Activated CD4-positive, alpha-beta T cell treated with anti-CD3 and anti-CD28 coated beads, Interleukin-2, amount 10 ng/mL, durations not matched to agents 24 days and 14 days (primary cell): Measurements from ENCODE around the gene ITLN1. TPM values are rescaled to one million over a fixed set of nuclear protein-coding genes. Genes with fewer than 3 reads are reported as not detected.
"Not testable (repeated sequence)": the region's sequence is repeated elsewhere in the genome, so short reads cannot be mapped to it uniquely, and the experiment has no call there.

ENCODE experiments used
- DNase-seq: peaks from one replicate; pipeline ENCODE4 v3.0.0; 2022
- H3K27ac Mint-ChIP-seq: one replicate; pipeline ENCODE4 v1.8.0; 2022; ENCODE audit warnings: mild to moderate bottlenecking, mixed read lengths
- H3K27me3 Mint-ChIP-seq: one replicate; pipeline ENCODE4 v1.8.0; 2022; ENCODE audit warnings: mixed read lengths
- H3K36me3 Mint-ChIP-seq: one replicate; pipeline ENCODE4 v1.8.0; 2022; ENCODE audit warnings: low read depth, mild to moderate bottlenecking, mixed read lengths
- H3K4me1 Mint-ChIP-seq: one replicate; pipeline ENCODE4 v1.8.0; 2021; ENCODE audit warnings: mixed read lengths
- H3K4me3 Mint-ChIP-seq: one replicate; pipeline ENCODE4 v1.8.0; 2022; ENCODE audit warnings: mild to moderate bottlenecking, moderate library complexity, mixed read lengths
- H3K9me3 Mint-ChIP-seq: one replicate; pipeline ENCODE4 v1.8.0; 2021; ENCODE audit warnings: mixed read lengths
- intact Hi-C: fragments of 100-400 bp; cut with micrococcal nuclease; formaldehyde crosslinking; loops from one replicate; pipeline ENCODE4 v1.15.1; 2023
- total RNA-seq: library from RNA; stranded (reverse); gene quantifications from 2 replicates; pipeline ENCODE4 v1.2.3, GENCODE V29; 2022

The ITLN1 gene
- total RNA-seq, 1 donor from 2014 or later, result not detected

DNA sequence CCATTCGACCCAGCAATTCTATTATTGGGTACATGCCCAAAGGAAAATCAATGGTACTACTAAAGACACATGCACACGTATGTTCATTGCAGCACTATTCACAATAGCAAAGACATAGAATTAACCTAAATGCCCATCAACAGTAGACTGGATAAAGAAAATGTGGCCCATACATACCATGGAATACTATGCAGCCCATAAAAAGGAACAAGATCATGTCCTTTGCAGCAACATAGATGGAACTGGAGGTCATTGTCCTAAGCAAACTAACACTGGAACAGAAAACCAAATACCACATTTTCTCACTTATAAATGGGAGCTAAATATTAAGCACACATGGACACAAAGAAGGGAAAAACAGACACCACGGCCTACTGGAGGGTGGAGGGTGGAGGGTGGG is 15.7 kb upstream of the ITLN1 start:
- intact Hi-C loops, H3K4me3 Mint-ChIP-seq, H3K27ac Mint-ChIP-seq, DNase-seq, H3K4me1 Mint-ChIP-seq, H3K9me3 Mint-ChIP-seq, H3K36me3 Mint-ChIP-seq: not testable (repeated sequence)
- H3K27me3 Mint-ChIP-seq, result peaks cover 45% of the 10 kb centered on the region

DNA sequence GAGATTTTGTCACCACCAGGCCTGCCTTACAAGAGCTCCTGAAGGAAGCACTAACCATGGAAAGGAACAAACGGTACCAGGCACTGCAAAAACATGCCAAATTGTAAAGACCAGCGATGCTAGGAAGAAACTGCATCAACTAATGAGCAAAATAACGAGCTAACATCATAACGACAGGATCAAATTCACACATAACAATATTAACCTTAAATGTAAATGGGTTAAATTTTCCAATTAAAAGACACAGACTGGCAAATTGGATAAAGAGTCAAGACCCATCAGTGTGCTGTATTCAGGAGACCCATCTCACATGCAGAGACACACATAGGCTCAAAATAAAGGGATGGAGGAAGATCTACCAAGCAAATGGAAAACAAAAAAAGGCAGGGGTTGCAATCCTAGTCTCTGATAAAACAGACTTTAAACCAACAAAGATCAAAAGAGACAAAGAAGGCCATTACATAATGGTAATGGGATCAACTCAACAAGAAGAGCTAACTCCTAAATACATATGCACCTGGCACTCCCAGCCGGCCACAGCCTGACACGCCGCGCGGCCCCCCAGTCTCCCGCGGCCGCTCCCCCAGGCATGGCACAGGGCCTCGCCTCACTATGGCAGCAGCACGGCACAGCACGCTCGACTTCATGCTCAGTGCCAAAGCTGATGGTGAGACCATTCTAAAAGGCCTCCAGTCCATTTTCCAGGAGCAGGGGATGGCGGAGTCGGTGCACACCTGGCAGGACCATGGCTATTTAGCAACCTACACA is 9.6 kb upstream of the ITLN1 start:
- H3K4me1 Mint-ChIP-seq, H3K36me3 Mint-ChIP-seq, intact Hi-C loops, DNase-seq, H3K27ac Mint-ChIP-seq, H3K9me3 Mint-ChIP-seq, H3K4me3 Mint-ChIP-seq: not testable (repeated sequence)
- H3K27me3 Mint-ChIP-seq, result peaks cover 60% of the 10 kb centered on the region

DNA sequence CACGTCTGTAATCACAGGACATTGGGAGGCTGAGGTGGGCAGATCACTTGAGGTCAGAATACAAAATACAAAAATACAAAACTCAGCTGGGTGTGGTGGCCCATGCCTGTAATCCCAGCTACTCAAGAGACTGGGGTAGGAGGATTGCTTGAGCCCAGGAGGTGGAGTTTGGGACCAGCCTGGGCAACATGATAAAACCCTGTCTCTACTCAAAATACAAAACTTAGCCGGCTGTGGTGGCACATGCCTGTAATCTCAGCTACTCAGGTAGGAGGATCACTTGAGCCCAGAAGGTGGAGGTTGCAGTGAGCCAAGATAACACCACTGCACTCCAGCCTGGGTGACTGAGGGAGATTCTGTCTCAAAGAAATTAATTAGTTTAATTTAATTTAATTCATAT is 6.5 kb upstream of the ITLN1 start:
- Mint-ChIP-seq H3K9me3 (peaks cover 4% of the 10 kb centered on the region), H3K27ac (no peak overlapping the region), H3K4me1 (no peaks in the 10 kb centered on the region), H3K36me3 (no peaks in the 10 kb centered on the region), H3K4me3 (no peak overlapping the region), H3K27me3 (peaks cover 39% of the 10 kb centered on the region)
- DNase-seq, result no peak
- intact Hi-C loops, result no loop called here

DNA sequence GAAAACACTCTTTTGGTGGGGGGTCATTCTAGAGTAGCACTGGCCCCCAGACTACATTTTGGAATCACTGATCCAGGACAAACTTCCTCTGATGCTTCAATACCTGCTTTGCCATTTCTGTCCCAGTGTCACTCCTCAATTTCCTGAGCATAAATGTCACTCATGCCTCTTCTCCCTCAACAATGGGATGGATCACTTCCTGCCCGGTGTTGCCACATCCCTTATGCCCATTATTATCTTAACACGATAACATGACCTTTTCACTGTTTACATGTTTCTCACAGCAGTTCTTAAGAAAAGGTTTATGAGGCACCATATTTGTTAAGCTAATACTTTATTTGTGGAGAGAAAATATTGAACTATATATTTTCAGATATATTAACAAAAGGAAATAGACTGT is 3.9 kb upstream of the ITLN1 start:
- no peak overlapping the region for H3K4me3 Mint-ChIP-seq
- peaks cover 4% of the 10 kb centered on the region for H3K9me3 Mint-ChIP-seq
- H3K27me3 Mint-ChIP-seq, result peaks cover 27% of the 10 kb centered on the region
- peaks cover 5% of the 10 kb centered on the region for H3K4me1 Mint-ChIP-seq
- DNase-seq, result no peak
- H3K36me3 Mint-ChIP-seq, result no peaks in the 10 kb centered on the region
- intact Hi-C loops, result no loop called here
- H3K27ac Mint-ChIP-seq, result no peak overlapping the region

DNA sequence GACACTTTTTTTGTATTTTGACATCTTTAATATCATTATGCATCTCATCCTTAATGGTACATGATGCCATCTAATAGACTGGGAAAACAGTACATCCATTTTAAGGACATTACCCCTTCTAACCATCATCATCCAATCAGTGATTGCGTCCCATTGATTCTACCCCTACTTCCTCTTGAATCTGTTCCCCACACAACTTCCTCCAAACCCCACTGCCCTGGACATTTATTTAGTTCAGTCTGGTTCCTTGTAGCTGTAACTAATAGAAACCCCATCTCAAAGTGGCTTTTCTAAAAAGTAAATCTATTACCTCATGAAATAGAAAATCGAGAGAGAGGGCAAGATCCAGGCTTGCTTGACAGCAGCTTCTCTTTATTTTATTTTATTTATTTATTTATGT is 2.1 kb upstream of the ITLN1 start:
- Mint-ChIP-seq H3K9me3 (no peaks in the 10 kb centered on the region), H3K27me3 (peaks cover 22% of the 10 kb centered on the region), H3K36me3 (no peaks in the 10 kb centered on the region), H3K4me1 (peaks cover 5% of the 10 kb centered on the region), H3K4me3 (no peak overlapping the region), H3K27ac (no peak overlapping the region)
- DNase-seq, result no peak
- intact Hi-C loops, result no loop called here

DNA sequence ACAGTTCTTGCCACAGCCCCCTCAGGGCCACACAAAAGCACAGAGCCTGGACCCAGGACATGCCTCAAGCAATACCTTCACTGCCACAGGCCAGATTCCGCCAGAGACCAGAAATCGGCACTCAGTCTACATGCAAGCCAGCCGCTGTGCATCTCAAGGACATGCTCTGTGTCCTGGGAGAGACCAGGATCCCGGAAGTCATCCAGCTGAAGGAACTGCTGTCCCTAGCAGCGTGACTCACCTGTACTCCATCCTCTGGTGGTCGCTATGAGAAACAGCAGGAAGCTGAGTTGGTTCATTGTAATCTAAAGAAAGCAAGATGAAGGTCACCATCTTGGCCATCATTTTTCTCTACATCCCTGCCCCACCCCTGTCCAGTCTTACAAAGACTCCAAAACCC is 401 bp downstream of the ITLN1 start:
- Mint-ChIP-seq H3K4me3 (no peak overlapping the region), H3K27me3 (peaks cover 9% of the 10 kb centered on the region), H3K36me3 (no peaks in the 10 kb centered on the region), H3K27ac (no peak overlapping the region), H3K4me1 (peaks cover 5% of the 10 kb centered on the region), H3K9me3 (no peaks in the 10 kb centered on the region)
- intact Hi-C loops, result loop anchor here (1.0 kb wide), 1 partner anchor 49 kb away; no protein-coding TSS in a partner anchor
- DNase-seq, result peak; percentile 76

DNA sequence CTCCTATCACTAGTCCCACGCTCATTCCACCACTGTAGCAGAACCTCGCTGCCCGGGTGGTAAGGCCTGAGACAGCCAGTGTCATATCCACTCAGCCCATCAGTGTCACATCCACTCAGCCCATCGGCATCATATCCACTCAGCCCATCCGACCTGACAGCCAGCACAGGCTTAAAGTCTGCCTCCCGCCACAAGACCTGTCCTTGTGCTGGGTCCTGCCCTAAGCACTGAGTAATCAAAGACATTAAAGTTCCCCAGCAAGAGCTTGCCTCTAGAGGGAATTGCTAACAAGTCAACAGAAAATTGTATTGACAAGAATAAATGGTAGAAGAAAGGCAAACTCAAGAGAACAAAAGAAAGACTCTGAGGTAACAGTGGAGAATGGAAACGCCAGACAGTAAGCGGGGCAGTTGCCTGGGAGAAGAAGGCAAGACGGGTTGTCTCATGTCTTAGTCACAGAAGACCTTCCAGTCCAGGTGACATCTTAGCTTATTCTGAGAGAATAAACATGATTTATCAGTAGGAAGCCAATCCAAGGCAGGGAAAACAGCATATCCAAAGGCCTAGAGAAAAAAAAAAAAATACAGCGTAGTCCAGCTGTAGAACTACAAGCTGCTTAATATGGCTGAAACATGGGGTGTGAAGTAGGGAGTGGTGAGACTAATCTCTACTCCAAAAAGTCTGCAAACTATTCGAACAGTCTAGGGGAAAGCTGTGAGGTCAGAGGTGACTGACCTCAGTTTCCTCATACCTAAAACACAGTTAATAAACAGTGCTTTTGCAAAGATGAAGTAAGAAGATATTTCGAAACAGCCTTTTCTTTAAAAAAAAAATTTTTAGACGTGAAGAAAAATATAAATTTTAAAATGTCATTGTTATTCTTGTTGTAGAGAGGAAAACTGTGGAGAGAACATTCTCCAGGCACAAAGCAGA is 1.1 kb downstream of the ITLN1 start:
- peaks cover 5% of the 10 kb centered on the region for H3K4me1 Mint-ChIP-seq
- H3K36me3 Mint-ChIP-seq, result no peaks in the 10 kb centered on the region
- DNase-seq, result no peak
- no peaks in the 10 kb centered on the region for H3K9me3 Mint-ChIP-seq
- no peak overlapping the region for H3K4me3 Mint-ChIP-seq
- H3K27ac Mint-ChIP-seq, result no peak overlapping the region
- H3K27me3 Mint-ChIP-seq, result peaks cover 9% of the 10 kb centered on the region
- intact Hi-C loops, result loop anchor here (1.0 kb wide), 1 partner anchor 49 kb away; no protein-coding TSS in a partner anchor

DNA sequence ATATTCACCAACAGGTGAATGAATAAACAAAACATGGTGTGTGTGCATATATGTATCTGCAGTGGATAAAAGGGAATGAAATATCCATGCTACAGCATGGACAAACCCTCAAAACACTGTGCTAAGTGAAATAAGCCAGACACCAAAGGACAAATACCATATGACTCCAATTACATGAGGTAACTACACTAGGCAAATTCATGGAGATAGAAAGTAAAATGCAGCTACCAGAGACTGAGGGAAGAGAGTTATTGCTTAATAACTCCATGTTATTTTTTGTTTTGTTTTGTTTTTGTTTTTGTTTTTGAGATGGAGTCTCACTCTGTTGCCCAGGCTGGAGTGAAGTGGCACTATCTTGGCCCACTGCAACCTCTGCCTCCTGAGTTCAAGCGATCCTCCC is 2.4 kb downstream of the ITLN1 start:
- peaks cover 5% of the 10 kb centered on the region for H3K4me1 Mint-ChIP-seq
- intact Hi-C loops, result no loop called here
- H3K27me3 Mint-ChIP-seq, result peaks cover 5% of the 10 kb centered on the region
- H3K36me3 Mint-ChIP-seq, result no peaks in the 10 kb centered on the region
- no peak overlapping the region for H3K27ac Mint-ChIP-seq
- no peak for DNase-seq
- H3K9me3 Mint-ChIP-seq, result no peaks in the 10 kb centered on the region
- no peak overlapping the region for H3K4me3 Mint-ChIP-seq

DNA sequence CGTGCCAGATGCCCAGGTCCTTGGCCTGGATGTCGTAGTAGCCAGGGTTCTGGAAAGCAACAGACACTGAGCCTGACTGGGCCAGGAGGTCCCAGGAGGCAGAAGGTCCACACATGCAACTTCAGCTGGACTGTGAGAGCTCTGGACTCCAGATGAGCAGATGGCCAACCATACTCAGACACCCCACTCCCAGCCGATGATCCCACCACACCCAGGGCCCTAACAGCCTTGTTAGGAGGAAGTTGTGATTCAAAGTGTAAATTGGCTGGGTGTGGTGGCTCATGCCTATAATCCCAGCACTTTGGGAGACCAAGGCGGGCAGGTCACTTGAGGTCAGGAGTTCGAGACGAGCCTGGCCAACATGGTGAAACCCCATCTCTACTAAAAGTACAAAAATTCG is 3.7 kb downstream of the ITLN1 start:
- H3K36me3 Mint-ChIP-seq, DNase-seq, H3K4me3 Mint-ChIP-seq, intact Hi-C loops, H3K27me3 Mint-ChIP-seq, H3K27ac Mint-ChIP-seq, H3K9me3 Mint-ChIP-seq: not testable (repeated sequence)
- H3K4me1 Mint-ChIP-seq, result peaks cover 11% of the 10 kb centered on the region

DNA sequence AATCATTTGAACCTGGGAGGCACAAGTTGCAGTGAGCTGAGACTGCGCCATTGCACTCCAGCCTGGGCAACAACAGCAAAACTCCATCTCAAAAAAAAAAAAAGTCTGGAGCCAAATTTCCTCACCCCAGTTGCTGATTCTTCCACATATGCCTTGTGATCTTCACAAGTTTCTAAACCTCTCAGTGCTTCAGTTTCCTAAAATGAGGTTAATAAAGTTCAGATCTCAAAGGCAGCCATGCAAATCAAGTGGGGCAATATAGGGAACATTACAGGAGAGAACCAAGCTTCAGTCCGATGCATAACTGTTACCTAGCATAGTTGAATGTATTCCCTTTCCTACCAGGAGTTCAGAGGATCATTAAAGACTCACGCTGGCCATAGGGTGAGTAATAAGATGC is 4.8 kb downstream of the ITLN1 start:
- no peak for DNase-seq
- Mint-ChIP-seq H3K4me3 (no peak overlapping the region), H3K27ac (no peak overlapping the region), H3K4me1 (peaks cover 13% of the 10 kb centered on the region), H3K36me3 (no peaks in the 10 kb centered on the region), H3K9me3 (no peaks in the 10 kb centered on the region), H3K27me3 (peaks cover 2% of the 10 kb centered on the region)
- intact Hi-C loops, result no loop called here

DNA sequence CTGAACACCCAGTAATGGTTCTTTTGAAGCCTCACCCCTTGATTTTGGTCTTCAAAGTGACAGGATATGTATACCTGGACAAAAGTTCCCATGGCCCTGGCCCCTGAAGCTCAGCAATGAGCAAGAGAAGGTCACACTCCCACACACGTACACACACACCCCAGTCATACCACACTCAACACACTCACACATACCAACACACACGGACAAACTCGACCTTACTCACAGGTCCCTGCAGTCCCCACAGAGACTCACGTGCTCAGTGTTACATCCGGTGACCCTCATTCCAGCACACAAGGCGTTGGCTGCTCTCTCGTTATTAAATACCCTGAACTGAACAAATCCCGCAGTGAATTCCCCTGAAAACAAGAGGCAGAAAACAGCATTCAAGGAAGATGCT is 5.9 kb downstream of the ITLN1 start:
- Mint-ChIP-seq H3K4me1 (peaks cover 15% of the 10 kb centered on the region), H3K4me3 (no peak overlapping the region), H3K27me3 (peaks cover 6% of the 10 kb centered on the region), H3K9me3 (no peaks in the 10 kb centered on the region), H3K36me3 (no peaks in the 10 kb centered on the region), H3K27ac (no peak overlapping the region)
- intact Hi-C loops, result loop anchor here (5.0 kb wide), 2 partner anchors 152 to 197 kb away; no protein-coding TSS in a partner anchor
- no peak for DNase-seq

DNA sequence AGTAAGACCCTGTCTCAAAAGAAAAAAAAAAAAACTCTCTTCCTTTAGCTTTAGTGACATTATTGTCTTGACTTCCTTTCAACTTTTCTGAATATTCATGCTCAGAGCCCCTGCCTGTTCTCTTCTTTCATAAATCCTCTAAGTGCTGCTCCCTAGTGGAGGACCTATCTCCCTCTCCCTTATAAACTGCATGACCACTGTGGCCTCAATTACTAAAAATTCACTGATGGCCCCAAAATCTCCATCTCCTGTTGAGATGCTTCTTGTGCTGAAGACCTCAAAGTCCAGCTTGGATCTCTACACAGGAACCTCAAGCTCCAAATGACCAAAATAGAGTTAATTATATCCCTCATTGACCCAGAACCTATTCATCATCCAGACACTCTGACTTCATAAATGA is 7.8 kb downstream of the ITLN1 start:
- no peaks in the 10 kb centered on the region for H3K36me3 Mint-ChIP-seq
- H3K27ac Mint-ChIP-seq, result no peak overlapping the region
- H3K4me3 Mint-ChIP-seq, result no peak overlapping the region
- peaks cover 7% of the 10 kb centered on the region for H3K27me3 Mint-ChIP-seq
- intact Hi-C loops, result loop anchor here (2.0 to 5.0 kb wide), 3 partner anchors 42 to 195 kb away; no protein-coding TSS in a partner anchor
- DNase-seq, result peak; percentile 71
- H3K9me3 Mint-ChIP-seq, result no peaks in the 10 kb centered on the region
- H3K4me1 Mint-ChIP-seq, result peaks cover 15% of the 10 kb centered on the region

DNA sequence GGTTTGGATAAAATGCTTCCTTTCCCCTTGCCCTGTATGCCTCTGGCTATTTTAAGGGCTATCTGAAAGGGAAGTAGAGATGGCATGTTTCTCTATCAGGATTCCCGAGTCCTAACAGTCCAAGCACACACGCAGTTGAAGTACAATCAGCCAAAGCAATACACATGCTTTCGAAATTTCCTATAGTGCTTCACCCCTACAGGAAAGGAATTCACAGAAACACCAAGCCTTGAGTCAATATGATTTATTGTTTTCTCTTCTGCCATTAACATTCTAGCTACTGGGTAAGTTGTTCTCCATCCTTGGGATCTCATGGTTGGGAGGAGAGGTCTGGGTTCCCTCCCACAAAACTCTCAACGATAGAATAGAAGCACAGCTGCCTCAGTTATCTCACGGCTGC is 8.7 kb downstream of the ITLN1 start:
- H3K27me3 Mint-ChIP-seq, result peaks cover 10% of the 10 kb centered on the region
- no peak overlapping the region for H3K4me3 Mint-ChIP-seq
- H3K9me3 Mint-ChIP-seq, result no peaks in the 10 kb centered on the region
- peaks cover 15% of the 10 kb centered on the region for H3K4me1 Mint-ChIP-seq
- DNase-seq, result no peak
- H3K36me3 Mint-ChIP-seq, result no peaks in the 10 kb centered on the region
- intact Hi-C loops, result loop anchor here (2.0 to 5.0 kb wide), 3 partner anchors 42 to 194 kb away; no protein-coding TSS in a partner anchor
- no peak overlapping the region for H3K27ac Mint-ChIP-seq

DNA sequence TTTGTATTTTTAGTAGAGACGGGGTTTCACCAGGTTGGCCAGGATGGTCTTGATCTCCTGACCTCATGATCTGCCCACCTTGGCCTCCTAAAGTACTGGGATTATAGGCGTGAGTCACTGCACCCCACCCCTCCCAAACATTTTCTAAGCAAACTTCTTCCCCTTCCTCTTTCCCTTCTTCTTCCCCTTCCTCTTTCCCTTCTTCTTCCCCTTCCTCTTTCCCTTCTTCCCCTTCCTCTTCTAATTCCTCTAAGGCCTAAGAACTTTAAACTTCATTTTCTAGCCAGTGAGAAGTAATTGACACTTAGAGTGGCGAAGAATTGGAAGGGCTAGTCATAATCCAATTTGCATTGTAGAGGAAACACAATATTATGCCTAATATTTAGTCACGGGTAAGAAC is 9.4 kb downstream of the ITLN1 start:
- H3K4me1 Mint-ChIP-seq, result peaks cover 15% of the 10 kb centered on the region
- not testable (repeated sequence) for DNase-seq, H3K27me3 Mint-ChIP-seq, H3K9me3 Mint-ChIP-seq, H3K4me3 Mint-ChIP-seq, H3K36me3 Mint-ChIP-seq, H3K27ac Mint-ChIP-seq
- intact Hi-C loops, result loop anchor here (1.0 to 5.0 kb wide), 3 partner anchors 13 to 193 kb away; partner anchors contain the start of gene CD244
